ENCODE measurements around the gene BABAM2. TPM values are rescaled to one million over a fixed set of nuclear protein-coding genes. Genes with fewer than 3 reads are reported as not detected.
A peak's percentile ranks its signal among the peaks of the same experiment; 100 is the strongest.

The BABAM2 gene
- total RNA-seq, 4 donors from 2014 or later: 57.2 to 72.2 (median 67.5) TPM

GRCh38 chr2:27991146-27991545 is 100.6 kb downstream of the BABAM2 start:
- no peak for ATAC-seq
- intact Hi-C loops (cut with DNase I; ENCODE audit: low total_unique reads): no loop called here
- no peak for DNase-seq
- TF ChIP-seq POLR2A (IDR thresholded peaks at IDR 0.05) (no peak), CTCF (IDR thresholded peaks at IDR 0.05 in 4 of 5, conservative IDR thresholded peaks at IDR 0.05 in 1 of 5) (no peak)
- Histone ChIP-seq H3K9me3 (no peaks in the 10 kb centered on the region), H3K4me3 (no peak overlapping the region), H3K27ac (no peak overlapping the region), H3K4me1 (peaks cover 25 to 29% of the 10 kb centered on the region in 2 donors), H3K27me3 (no peaks in the 10 kb centered on the region), H3K36me3 (no peaks in the 10 kb centered on the region)
- in situ Hi-C loops (cut with MboI; ENCODE audit: low sequenced_read_pairs in 4 of 4): no loop called here

- Histone ChIP-seq H3K27me3 (no peaks in the 10 kb centered on the region), H3K36me3 (no peaks in the 10 kb centered on the region), H3K9me3 (no peaks in the 10 kb centered on the region), H3K4me1 (peaks cover 25 to 29% of the 10 kb centered on the region in 2 donors), H3K4me3 (no peak overlapping the region), H3K27ac (no peak overlapping the region)
- TF ChIP-seq CTCF (IDR thresholded peaks at IDR 0.05 in 4 of 5, conservative IDR thresholded peaks at IDR 0.05 in 1 of 5) (no peak), POLR2A (IDR thresholded peaks at IDR 0.05) (no peak)
- ATAC-seq: peak in 1 of 2 donors; percentile 70
- no peak for DNase-seq
- intact Hi-C loops (cut with DNase I; ENCODE audit: low total_unique reads): no loop called here
- in situ Hi-C loops (cut with MboI; ENCODE audit: low sequenced_read_pairs in 4 of 4): no loop called here
Measured at GRCh38 chr2:27992787-27993401, 102.4 kb downstream of the BABAM2 start.

GRCh38 chr2:27993402-27993787 is 102.9 kb downstream of the BABAM2 start:
- Histone ChIP-seq H3K4me1 (peaks cover 25 to 29% of the 10 kb centered on the region in 2 donors), H3K27ac (no peak overlapping the region), H3K9me3 (no peaks in the 10 kb centered on the region), H3K36me3 (no peaks in the 10 kb centered on the region), H3K4me3 (no peak overlapping the region), H3K27me3 (no peaks in the 10 kb centered on the region)
- TF ChIP-seq CTCF (IDR thresholded peaks at IDR 0.05 in 4 of 5, conservative IDR thresholded peaks at IDR 0.05 in 1 of 5): no peak
- DNase-seq (no peak), ATAC-seq (no peak)
- intact Hi-C loops (cut with DNase I; ENCODE audit: low total_unique reads): no loop called here
- in situ Hi-C loops (cut with MboI; ENCODE audit: low sequenced_read_pairs in 4 of 4): no loop called here

- no peaks in the 10 kb centered on the region for H3K36me3 ChIP-seq
- H3K27me3 ChIP-seq: no peaks in the 10 kb centered on the region
- intact Hi-C loops (cut with DNase I; ENCODE audit: low total_unique reads): no loop called here
- DNase-seq (no peak), ATAC-seq (no peak)
- H3K4me1 ChIP-seq: peaks cover 25 to 29% of the 10 kb centered on the region in 2 donors
- in situ Hi-C loops (cut with MboI; ENCODE audit: low sequenced_read_pairs in 4 of 4): no loop called here
- no peak overlapping the region for H3K27ac ChIP-seq
- no peaks in the 10 kb centered on the region for H3K9me3 ChIP-seq
- no peak overlapping the region for H3K4me3 ChIP-seq
- TF ChIP-seq POLR2A (IDR thresholded peaks at IDR 0.05) (no peak), CTCF (IDR thresholded peaks at IDR 0.05 in 4 of 5, conservative IDR thresholded peaks at IDR 0.05 in 1 of 5) (no peak)
Measured at GRCh38 chr2:27993950-27994728, 103.6 kb downstream of the BABAM2 start.

Data from gastrocnemius medialis (tissue), 4 donors.